ENCODE results near the gene SLC16A3.
"Not testable (repeated sequence)": the region's sequence is repeated elsewhere in the genome, so short reads cannot be mapped to it uniquely, and the experiment has no call there.

The SLC16A3 gene

GRCh38 chr17:82228842-82229697 is at the start of gene SLC16A3:
TSS of gene SLC16A3 (plus strand) at chr17:82229042. CDS start at chr17:82236009, 6,967 bp downstream.
- Mint-ChIP-seq H3K4me3 (peak within 1 kb of the TSS; percentile 91 to 94), H3K9me3 (no peaks in the 10 kb centered on the region), H3K4me1 (peaks cover 24% of the 10 kb centered on the region), H3K27me3 (no peaks in the 10 kb centered on the region), H3K27ac (peak within 1 kb of the TSS; percentile 80 to 91)
- DNase-seq (peak; percentile 62 to 69), ATAC-seq (peak; percentile 66)

- ATAC-seq (no peak), DNase-seq (no peak)
- H3K27ac Mint-ChIP-seq = no peak overlapping the region
- H3K9me3 Mint-ChIP-seq = no peaks in the 10 kb centered on the region
- no peaks in the 10 kb centered on the region for H3K4me1 Mint-ChIP-seq
- H3K27me3 Mint-ChIP-seq = no peaks in the 10 kb centered on the region
- no peak overlapping the region for H3K4me3 Mint-ChIP-seq
Measured at GRCh38 chr17:82179412-82179811, 49.4 kb upstream of the SLC16A3 start.

- H3K27me3 Mint-ChIP-seq = no peaks in the 10 kb centered on the region
- H3K27ac Mint-ChIP-seq = no peak overlapping the region
- no peak for ATAC-seq
- H3K4me3 Mint-ChIP-seq = no peak overlapping the region
- no peaks in the 10 kb centered on the region for H3K9me3 Mint-ChIP-seq
- no peaks in the 10 kb centered on the region for H3K4me1 Mint-ChIP-seq
- no peak for DNase-seq
Measured at GRCh38 chr17:82179946-82180475, 48.8 kb upstream of the SLC16A3 start.

- H3K9me3 Mint-ChIP-seq = no peaks in the 10 kb centered on the region
- no peaks in the 10 kb centered on the region for H3K27me3 Mint-ChIP-seq
- H3K4me3 Mint-ChIP-seq = no peak overlapping the region
- DNase-seq (no peak), ATAC-seq (no peak)
- no peaks in the 10 kb centered on the region for H3K4me1 Mint-ChIP-seq
- H3K27ac Mint-ChIP-seq = no peak overlapping the region
Measured at GRCh38 chr17:82180776-82181528, 47.9 kb upstream of the SLC16A3 start.

GRCh38 chr17:82184761-82185160 is 44.1 kb upstream of the SLC16A3 start:
- Mint-ChIP-seq H3K27me3 (no peaks in the 10 kb centered on the region), H3K27ac (no peak overlapping the region), H3K4me1 (no peaks in the 10 kb centered on the region), H3K9me3 (no peaks in the 10 kb centered on the region), H3K4me3 (no peak overlapping the region)
- DNase-seq (no peak), ATAC-seq (no peak)

GRCh38 chr17:82186221-82186620 is 42.6 kb upstream of the SLC16A3 start:
- Mint-ChIP-seq H3K9me3 (no peaks in the 10 kb centered on the region), H3K27ac (no peak overlapping the region), H3K4me3 (no peak overlapping the region), H3K27me3 (no peaks in the 10 kb centered on the region), H3K4me1 (no peaks in the 10 kb centered on the region)
- no peak for ATAC-seq
- no peak for DNase-seq

- Mint-ChIP-seq H3K9me3 (no peaks in the 10 kb centered on the region), H3K4me3 (no peak overlapping the region), H3K27ac (no peak overlapping the region), H3K4me1 (no peaks in the 10 kb centered on the region), H3K27me3 (no peaks in the 10 kb centered on the region)
- no peak for DNase-seq
- no peak for ATAC-seq
Measured at GRCh38 chr17:82187500-82187899, 41.3 kb upstream of the SLC16A3 start.

- H3K4me1 Mint-ChIP-seq = no peaks in the 10 kb centered on the region
- no peak overlapping the region for H3K4me3 Mint-ChIP-seq
- ATAC-seq = no peak
Measured at GRCh38 chr17:82188001-82188961, 40.6 kb upstream of the SLC16A3 start.

GRCh38 chr17:82193050-82193449 is 35.8 kb upstream of the SLC16A3 start:
- not testable (repeated sequence) for H3K27me3 Mint-ChIP-seq, DNase-seq, ATAC-seq, H3K4me1 Mint-ChIP-seq, H3K4me3 Mint-ChIP-seq, H3K27ac Mint-ChIP-seq, H3K9me3 Mint-ChIP-seq

More at GRCh38 chr17:82188001-82188961, 40.6 kb upstream of the SLC16A3 start:
- no peaks in the 10 kb centered on the region for H3K27me3 Mint-ChIP-seq
- no peak overlapping the region for H3K27ac Mint-ChIP-seq
- DNase-seq = no peak
- no peaks in the 10 kb centered on the region for H3K9me3 Mint-ChIP-seq

- peak overlapping the region in 1 of 2 donors; percentile 52 for H3K27ac Mint-ChIP-seq
- no peak overlapping the region for H3K4me3 Mint-ChIP-seq
- DNase-seq = no peak
Measured at GRCh38 chr17:82193520-82194220, 35.2 kb upstream of the SLC16A3 start.

GRCh38 chr17:82194765-82195164 is 34.1 kb upstream of the SLC16A3 start:
- H3K27me3 Mint-ChIP-seq = no peaks in the 10 kb centered on the region
- no peak overlapping the region for H3K4me3 Mint-ChIP-seq
- H3K27ac Mint-ChIP-seq = no peak overlapping the region
- peaks cover 21% of the 10 kb centered on the region for H3K4me1 Mint-ChIP-seq
- DNase-seq (no peak), ATAC-seq (no peak)
- H3K9me3 Mint-ChIP-seq = no peaks in the 10 kb centered on the region

More at GRCh38 chr17:82193520-82194220, 35.2 kb upstream of the SLC16A3 start:
- ATAC-seq = no peak
- H3K27me3 Mint-ChIP-seq = no peaks in the 10 kb centered on the region
- H3K4me1 Mint-ChIP-seq = peaks cover 10% of the 10 kb centered on the region
- no peaks in the 10 kb centered on the region for H3K9me3 Mint-ChIP-seq

GRCh38 chr17:82195675-82196672 is 32.9 kb upstream of the SLC16A3 start:
- Mint-ChIP-seq H3K27me3 (no peaks in the 10 kb centered on the region), H3K27ac (no peak overlapping the region), H3K4me1 (peaks cover 33% of the 10 kb centered on the region), H3K9me3 (no peaks in the 10 kb centered on the region), H3K4me3 (no peak overlapping the region)
- DNase-seq = no peak
- no peak for ATAC-seq

- Mint-ChIP-seq H3K4me3 (peak overlapping the region; percentile 53 to 76), H3K27ac (peak overlapping the region; percentile 14 to 49), H3K4me1 (peaks cover 55% of the 10 kb centered on the region), H3K27me3 (no peaks in the 10 kb centered on the region), H3K9me3 (no peaks in the 10 kb centered on the region)
- DNase-seq (no peak), ATAC-seq (peak; percentile 61)
Measured at GRCh38 chr17:82198092-82198491, 30.8 kb upstream of the SLC16A3 start.
